ENCODE data around the gene GJC2. TPM values are rescaled to one million over a fixed set of nuclear protein-coding genes. Genes with fewer than 3 reads are reported as not detected.

Gene GJC2
- total RNA-seq, 1 donor from 2014 or later: 0.65 TPM

DNA sequence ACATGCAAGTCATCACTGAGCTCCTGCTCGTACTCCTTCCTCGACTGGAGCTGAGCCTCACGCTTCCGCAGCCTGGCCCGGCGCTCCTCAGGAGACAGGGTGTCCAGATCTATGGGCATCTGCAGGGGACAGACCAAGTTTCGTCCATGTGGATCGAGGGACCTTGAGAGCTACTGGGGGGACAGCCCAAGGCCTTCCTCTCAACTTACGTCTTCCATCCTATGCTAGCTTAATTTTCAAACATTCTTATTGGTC lies 43.0 kb upstream of the GJC2 start:
- H3K9me3 Mint-ChIP-seq: no peaks in the 10 kb centered on the region
- H3K4me3 Mint-ChIP-seq: peak overlapping the region; percentile 78
- DNase-seq (ENCODE audit: low read depth, low spot score): no peak
- peaks cover 3% of the 10 kb centered on the region for H3K36me3 Mint-ChIP-seq (ENCODE audit: low read depth)
- TF ChIP-seq, protein P1, sequence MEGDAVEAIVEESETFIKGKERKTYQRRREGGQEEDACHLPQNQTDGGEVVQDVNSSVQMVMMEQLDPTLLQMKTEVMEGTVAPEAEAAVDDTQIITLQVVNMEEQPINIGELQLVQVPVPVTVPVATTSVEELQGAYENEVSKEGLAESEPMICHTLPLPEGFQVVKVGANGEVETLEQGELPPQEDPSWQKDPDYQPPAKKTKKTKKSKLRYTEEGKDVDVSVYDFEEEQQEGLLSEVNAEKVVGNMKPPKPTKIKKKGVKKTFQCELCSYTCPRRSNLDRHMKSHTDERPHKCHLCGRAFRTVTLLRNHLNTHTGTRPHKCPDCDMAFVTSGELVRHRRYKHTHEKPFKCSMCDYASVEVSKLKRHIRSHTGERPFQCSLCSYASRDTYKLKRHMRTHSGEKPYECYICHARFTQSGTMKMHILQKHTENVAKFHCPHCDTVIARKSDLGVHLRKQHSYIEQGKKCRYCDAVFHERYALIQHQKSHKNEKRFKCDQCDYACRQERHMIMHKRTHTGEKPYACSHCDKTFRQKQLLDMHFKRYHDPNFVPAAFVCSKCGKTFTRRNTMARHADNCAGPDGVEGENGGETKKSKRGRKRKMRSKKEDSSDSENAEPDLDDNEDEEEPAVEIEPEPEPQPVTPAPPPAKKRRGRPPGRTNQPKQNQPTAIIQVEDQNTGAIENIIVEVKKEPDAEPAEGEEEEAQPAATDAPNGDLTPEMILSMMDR (conservative IDR thresholded peaks at IDR 0.05): no peak
- no peak overlapping the region for H3K27ac Mint-ChIP-seq (ENCODE audit: unreplicated experiment)
- peaks cover 35% of the 10 kb centered on the region for H3K4me1 Mint-ChIP-seq
- H3K27me3 Mint-ChIP-seq (ENCODE audit: low read depth): peaks cover 16% of the 10 kb centered on the region

DNA sequence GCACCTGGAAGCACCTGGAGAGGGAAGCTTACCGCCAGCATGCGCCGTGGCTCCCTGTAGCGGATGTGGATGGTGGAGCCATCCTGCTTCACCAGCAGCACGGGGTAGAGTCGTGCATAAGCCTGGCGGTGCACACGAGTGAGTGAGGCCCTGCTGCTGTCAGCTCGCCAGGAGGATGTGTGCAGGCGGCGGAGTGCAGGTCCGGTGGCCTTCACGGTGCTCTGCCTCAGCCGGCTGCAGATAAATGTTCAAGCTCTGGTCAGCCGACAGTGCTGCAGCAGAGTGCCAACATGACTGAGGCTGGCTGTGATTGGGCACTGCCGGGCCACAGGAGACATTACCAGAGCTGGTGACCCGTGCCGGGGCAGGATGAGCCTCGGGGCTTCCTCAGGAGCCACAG lies 42.1 kb upstream of the GJC2 start:
- Mint-ChIP-seq H3K4me1 (peaks cover 35% of the 10 kb centered on the region), H3K36me3 (ENCODE audit: low read depth) (peaks cover 3% of the 10 kb centered on the region), H3K4me3 (peak overlapping the region; percentile 98), H3K9me3 (no peaks in the 10 kb centered on the region), H3K27ac (ENCODE audit: unreplicated experiment) (no peak overlapping the region), H3K27me3 (ENCODE audit: low read depth) (peaks cover 16% of the 10 kb centered on the region)
- DNase-seq (ENCODE audit: low read depth, low spot score): no peak
- TF ChIP-seq, protein P1 (conservative IDR thresholded peaks at IDR 0.05): no peak

DNA sequence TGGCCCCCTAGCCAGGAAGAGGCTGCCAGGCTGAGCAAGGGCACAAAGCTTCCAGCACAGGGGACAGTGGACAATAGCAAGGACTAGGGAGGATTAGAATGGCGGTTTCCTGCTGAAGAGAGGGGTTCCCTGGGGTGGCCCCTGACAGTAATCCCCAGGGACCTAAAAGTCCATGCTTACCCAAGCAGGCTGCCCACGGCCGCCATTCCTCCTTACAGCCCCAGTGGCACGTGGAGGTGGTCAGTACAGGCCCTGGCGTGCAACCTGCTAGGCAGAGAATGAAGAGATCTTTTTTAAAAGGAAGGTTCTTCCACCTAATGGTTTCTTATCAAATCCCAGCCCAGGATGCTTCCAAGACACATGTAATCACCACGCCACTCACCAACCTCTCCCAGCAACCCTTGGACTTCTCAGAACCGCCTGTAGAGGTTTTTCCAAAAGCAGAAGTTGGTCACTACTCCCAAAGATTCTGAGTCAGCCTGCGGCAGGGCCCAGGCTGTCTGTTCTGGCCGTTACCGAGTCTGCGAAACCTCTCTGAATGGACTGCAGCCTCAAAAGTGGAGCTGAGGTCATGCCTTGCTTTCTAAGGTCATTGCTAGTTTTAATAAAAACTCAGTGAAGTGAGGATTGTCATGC lies 41.6 kb upstream of the GJC2 start:
- H3K27me3 Mint-ChIP-seq (ENCODE audit: low read depth): peaks cover 14% of the 10 kb centered on the region
- DNase-seq (ENCODE audit: low read depth, low spot score): no peak
- H3K4me1 Mint-ChIP-seq: peaks cover 33% of the 10 kb centered on the region
- H3K9me3 Mint-ChIP-seq: no peaks in the 10 kb centered on the region
- H3K27ac Mint-ChIP-seq (ENCODE audit: unreplicated experiment): no peak overlapping the region
- peaks cover 3% of the 10 kb centered on the region for H3K36me3 Mint-ChIP-seq (ENCODE audit: low read depth)
- TF ChIP-seq, protein P1 (conservative IDR thresholded peaks at IDR 0.05): no peak
- peak overlapping the region; percentile 98 for H3K4me3 Mint-ChIP-seq

DNA sequence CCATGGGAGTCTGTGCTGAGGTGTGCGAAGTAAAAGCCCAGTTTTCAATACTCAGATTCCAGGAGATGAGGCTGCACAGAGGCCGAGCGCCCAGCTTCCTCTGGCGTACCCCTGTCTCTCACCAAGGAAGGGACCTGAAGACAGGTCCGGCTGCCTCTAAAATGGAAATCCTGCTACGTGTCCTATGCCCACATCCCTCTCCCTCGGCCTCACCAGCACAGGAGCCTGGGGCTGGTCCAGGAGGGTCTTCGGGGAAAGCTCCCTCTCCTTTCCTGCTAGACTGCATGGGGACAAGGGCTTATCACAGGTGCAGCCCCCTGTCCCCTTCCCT lies 41.0 kb upstream of the GJC2 start:
- Mint-ChIP-seq H3K4me1 (peaks cover 30% of the 10 kb centered on the region), H3K4me3 (peak overlapping the region; percentile 98), H3K27ac (ENCODE audit: unreplicated experiment) (peak overlapping the region; percentile 94), H3K36me3 (ENCODE audit: low read depth) (peaks cover 3% of the 10 kb centered on the region), H3K27me3 (ENCODE audit: low read depth) (peaks cover 12% of the 10 kb centered on the region), H3K9me3 (no peaks in the 10 kb centered on the region)
- TF ChIP-seq, protein P1 (conservative IDR thresholded peaks at IDR 0.05): no peak
- no peak for DNase-seq (ENCODE audit: low read depth, low spot score)

DNA sequence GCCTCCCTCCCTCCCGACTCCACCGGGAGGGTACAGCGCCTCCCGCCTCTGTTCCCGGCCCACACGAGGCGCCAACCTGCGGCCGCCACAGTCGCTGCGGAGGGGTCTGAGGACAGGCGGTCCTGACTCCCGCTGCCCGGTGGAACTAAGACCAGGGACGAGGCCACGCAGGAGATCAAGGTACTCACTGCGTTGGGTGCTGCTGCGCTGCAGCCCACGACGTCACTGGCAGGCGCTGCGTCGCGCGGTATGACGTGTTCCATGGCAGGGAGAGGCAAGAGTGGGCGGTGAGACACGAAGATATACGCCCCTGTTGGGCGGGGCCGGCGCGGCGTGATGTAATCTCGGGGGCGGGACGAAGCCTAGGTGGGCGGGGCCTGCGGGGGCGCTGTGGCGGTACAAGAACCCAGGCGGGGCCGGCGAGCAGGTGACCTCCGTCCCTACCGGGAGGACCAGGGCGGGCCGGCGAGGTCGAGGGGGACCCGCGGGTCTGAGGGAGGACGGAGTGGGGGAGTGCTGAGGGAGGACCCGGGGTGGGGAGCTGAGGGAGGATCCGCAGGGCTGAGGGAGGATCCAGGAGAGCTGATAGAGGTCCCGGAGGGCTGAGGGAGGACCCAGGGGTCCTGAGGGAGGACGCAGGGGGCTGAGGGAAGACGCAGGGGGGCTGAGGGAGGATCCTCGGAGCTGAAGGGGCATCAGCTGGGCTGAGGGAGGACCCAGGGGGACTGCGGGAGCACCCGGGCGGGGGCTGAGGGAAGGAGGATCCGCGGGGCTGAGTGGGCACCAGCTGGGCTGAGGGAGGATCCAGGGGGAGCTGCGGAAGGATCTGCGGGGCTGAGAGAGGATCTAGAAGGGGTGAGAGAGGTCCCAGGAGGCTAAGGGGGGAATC lies 40.4 kb upstream of the GJC2 start, which contains the start of gene MRPL55:
TSS of gene MRPL55 (minus strand) at position 227 of the 889 bp plus-strand sequence. CDS start 1,039 bp downstream, outside the sequence.
- TF ChIP-seq, protein P1 (conservative IDR thresholded peaks at IDR 0.05): peak; percentile 28
- DNase-seq (ENCODE audit: low read depth, low spot score): peak; percentile 99
- Mint-ChIP-seq H3K9me3 (no peaks in the 10 kb centered on the region), H3K4me3 (peak within 1 kb of the TSS; percentile 98), H3K4me1 (peaks cover 24% of the 10 kb centered on the region), H3K27me3 (ENCODE audit: low read depth) (peaks cover 12% of the 10 kb centered on the region), H3K27ac (ENCODE audit: unreplicated experiment) (peak within 1 kb of the TSS; percentile 94), H3K36me3 (ENCODE audit: low read depth) (peaks cover 3% of the 10 kb centered on the region)

Data from neural crest cell (in vitro differentiated cells).